GM04504 (cell line): ENCODE measurements around the gene DHX29.
A peak's percentile ranks its signal among the peaks of the same experiment; 100 is the strongest.
"Not testable (repeated sequence)": the region's sequence is repeated elsewhere in the genome, so short reads cannot be mapped to it uniquely, and the experiment has no call there.

Experiments
- DNase-seq: peaks from one replicate; pipeline ENCODE4 v3.0.0-alpha.2; 2012; ENCODE audit warnings: low read depth

The DHX29 gene

GRCh38 chr5:55307383-55308253 lies at the start of gene DHX29, which contains the start of gene MTREX:
DHX29 (minus strand) TSS chr5:55307694; CDS start chr5:55307573, 121 bp downstream.
MTREX (plus strand) TSS chr5:55307989; CDS start chr5:55308014, 25 bp downstream.
- peak; percentile 84 for DNase-seq

GRCh38 chr5:55356896-55357295 lies 49.4 kb upstream of the DHX29 start:
- no peak for DNase-seq

GRCh38 chr5:55350754-55351153 lies 43.3 kb upstream of the DHX29 start:
- DNase-seq: no peak

GRCh38 chr5:55347786-55348185 lies 40.3 kb upstream of the DHX29 start:
- no peak for DNase-seq

- DNase-seq: no peak
These were observed 37.8 kb upstream of the DHX29 start for GRCh38 chr5:55345327-55345726.

GRCh38 chr5:55344392-55344992 lies 37.0 kb upstream of the DHX29 start:
- DNase-seq: peak; percentile 25

- no peak for DNase-seq
These were observed 36.1 kb upstream of the DHX29 start for GRCh38 chr5:55343609-55344008.

GRCh38 chr5:55343107-55343506 lies 35.6 kb upstream of the DHX29 start:
- DNase-seq: no peak

- DNase-seq: no peak
These were observed 31.3 kb upstream of the DHX29 start for GRCh38 chr5:55338810-55339243.

- DNase-seq: no peak
These were observed 30.7 kb upstream of the DHX29 start for GRCh38 chr5:55338092-55338613.

- DNase-seq: no peak
These were observed 26.3 kb upstream of the DHX29 start for GRCh38 chr5:55333811-55334210.

GRCh38 chr5:55333017-55333416 lies 25.5 kb upstream of the DHX29 start:
- DNase-seq: no peak

- DNase-seq: no peak
These were observed 23.8 kb upstream of the DHX29 start for GRCh38 chr5:55331321-55331720.

- no peak for DNase-seq
These were observed 19.8 kb upstream of the DHX29 start for GRCh38 chr5:55327281-55327680.

GRCh38 chr5:55325621-55326020 lies 18.1 kb upstream of the DHX29 start:
- no peak for DNase-seq

GRCh38 chr5:55324815-55325418 lies 17.4 kb upstream of the DHX29 start:
- DNase-seq: no peak

GRCh38 chr5:55324006-55324405 lies 16.5 kb upstream of the DHX29 start:
- DNase-seq: no peak

GRCh38 chr5:55320571-55320970 lies 13.1 kb upstream of the DHX29 start:
- DNase-seq: no peak

GRCh38 chr5:55319491-55319890 lies 12.0 kb upstream of the DHX29 start:
- DNase-seq: no peak

- DNase-seq: not testable (repeated sequence)
These were observed 10.7 kb upstream of the DHX29 start for GRCh38 chr5:55318237-55318636.

- no peak for DNase-seq
These were observed 9.3 kb upstream of the DHX29 start for GRCh38 chr5:55316837-55317236.

- DNase-seq: no peak
These were observed 8.8 kb upstream of the DHX29 start for GRCh38 chr5:55316289-55316688.
